Measurements from ENCODE around the gene DOCK1. TPM values are rescaled to one million over a fixed set of nuclear protein-coding genes. Genes with fewer than 3 reads are reported as not detected.

DOCK1 gene
- total RNA-seq, 4 donors from 2014 or later = 4.3 to 6.0 (median 4.8) TPM

DNA sequence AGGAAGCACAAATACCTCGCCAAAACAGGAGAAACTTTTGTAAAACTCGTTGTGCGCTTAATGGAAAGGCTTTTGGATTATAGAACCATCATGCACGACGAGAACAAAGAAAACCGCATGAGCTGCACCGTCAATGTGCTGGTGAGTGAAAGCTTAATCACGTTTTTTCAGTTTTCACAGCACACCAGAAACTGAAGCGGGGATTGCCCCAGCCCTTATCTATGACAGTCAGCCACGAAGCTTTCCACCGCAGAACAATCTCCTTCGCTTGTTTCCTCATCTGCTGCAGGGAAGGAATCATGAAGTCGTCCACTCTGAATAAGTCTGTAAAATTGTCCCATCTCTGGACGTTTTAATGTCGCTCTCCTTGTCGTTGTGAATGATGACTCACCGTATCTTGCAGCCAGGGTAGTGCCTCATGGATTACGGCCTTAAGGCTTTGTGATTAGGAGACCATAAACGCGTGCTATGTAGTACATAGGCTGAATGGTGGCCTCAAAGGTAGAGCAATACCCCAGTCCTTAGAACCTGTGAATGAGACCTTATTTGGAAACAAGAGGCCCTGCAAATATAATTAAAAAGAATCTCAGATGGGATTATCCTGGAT lies 468.9 kb downstream of the DOCK1 start:
- H3K4me1 ChIP-seq = no peaks in the 10 kb centered on the region
- intact Hi-C loops (cut with DNase I; ENCODE audit: low total_unique reads) (no loop called here), in situ Hi-C loops (cut with MboI; ENCODE audit: low sequenced_read_pairs in 4 of 4) (no loop called here)
- DNase-seq (no peak), ATAC-seq (no peak)
- H3K27ac ChIP-seq = no peak overlapping the region
- no peaks in the 10 kb centered on the region for H3K9me3 ChIP-seq
- H3K27me3 ChIP-seq = no peaks in the 10 kb centered on the region
- no peak overlapping the region for H3K4me3 ChIP-seq
- no peak for TF ChIP-seq POLR2A (IDR thresholded peaks at IDR 0.05)
- TF ChIP-seq, protein P1, sequence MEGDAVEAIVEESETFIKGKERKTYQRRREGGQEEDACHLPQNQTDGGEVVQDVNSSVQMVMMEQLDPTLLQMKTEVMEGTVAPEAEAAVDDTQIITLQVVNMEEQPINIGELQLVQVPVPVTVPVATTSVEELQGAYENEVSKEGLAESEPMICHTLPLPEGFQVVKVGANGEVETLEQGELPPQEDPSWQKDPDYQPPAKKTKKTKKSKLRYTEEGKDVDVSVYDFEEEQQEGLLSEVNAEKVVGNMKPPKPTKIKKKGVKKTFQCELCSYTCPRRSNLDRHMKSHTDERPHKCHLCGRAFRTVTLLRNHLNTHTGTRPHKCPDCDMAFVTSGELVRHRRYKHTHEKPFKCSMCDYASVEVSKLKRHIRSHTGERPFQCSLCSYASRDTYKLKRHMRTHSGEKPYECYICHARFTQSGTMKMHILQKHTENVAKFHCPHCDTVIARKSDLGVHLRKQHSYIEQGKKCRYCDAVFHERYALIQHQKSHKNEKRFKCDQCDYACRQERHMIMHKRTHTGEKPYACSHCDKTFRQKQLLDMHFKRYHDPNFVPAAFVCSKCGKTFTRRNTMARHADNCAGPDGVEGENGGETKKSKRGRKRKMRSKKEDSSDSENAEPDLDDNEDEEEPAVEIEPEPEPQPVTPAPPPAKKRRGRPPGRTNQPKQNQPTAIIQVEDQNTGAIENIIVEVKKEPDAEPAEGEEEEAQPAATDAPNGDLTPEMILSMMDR (IDR thresholded peaks at IDR 0.05 in 4 of 5, conservative IDR thresholded peaks at IDR 0.05 in 1 of 5) = no peak
- no peaks in the 10 kb centered on the region for H3K36me3 ChIP-seq

DNA sequence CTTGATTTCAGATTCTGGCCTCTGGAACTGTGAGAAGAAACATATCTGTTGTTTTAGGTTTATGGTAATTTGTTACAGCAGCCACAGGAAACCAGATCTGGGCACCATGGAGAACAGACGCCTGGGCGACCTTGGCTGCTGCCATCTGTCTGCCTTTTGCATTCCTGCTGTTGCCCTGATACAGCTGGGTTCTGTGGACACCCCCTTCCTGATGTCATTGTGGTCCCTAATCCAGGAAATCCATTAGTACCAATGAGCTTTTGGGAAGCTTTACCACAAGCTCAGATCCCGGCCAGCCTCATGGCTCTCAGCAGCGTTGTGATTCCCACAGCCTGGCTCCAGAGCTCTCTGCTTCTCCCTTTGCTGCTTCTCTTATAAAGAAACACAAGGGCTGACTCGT lies 469.7 kb downstream of the DOCK1 start:
- H3K4me3 ChIP-seq = no peak overlapping the region
- no peaks in the 10 kb centered on the region for H3K36me3 ChIP-seq
- no peaks in the 10 kb centered on the region for H3K4me1 ChIP-seq
- intact Hi-C loops (cut with DNase I; ENCODE audit: low total_unique reads) (no loop called here), in situ Hi-C loops (cut with MboI; ENCODE audit: low sequenced_read_pairs in 4 of 4) (no loop called here)
- H3K9me3 ChIP-seq = no peaks in the 10 kb centered on the region
- H3K27ac ChIP-seq = no peak overlapping the region
- TF ChIP-seq, protein P1 (IDR thresholded peaks at IDR 0.05 in 4 of 5, conservative IDR thresholded peaks at IDR 0.05 in 1 of 5) = no peak
- TF ChIP-seq POLR2A (IDR thresholded peaks at IDR 0.05) = no peak
- ATAC-seq = no peak
- H3K27me3 ChIP-seq = no peaks in the 10 kb centered on the region
- no peak for DNase-seq

DNA sequence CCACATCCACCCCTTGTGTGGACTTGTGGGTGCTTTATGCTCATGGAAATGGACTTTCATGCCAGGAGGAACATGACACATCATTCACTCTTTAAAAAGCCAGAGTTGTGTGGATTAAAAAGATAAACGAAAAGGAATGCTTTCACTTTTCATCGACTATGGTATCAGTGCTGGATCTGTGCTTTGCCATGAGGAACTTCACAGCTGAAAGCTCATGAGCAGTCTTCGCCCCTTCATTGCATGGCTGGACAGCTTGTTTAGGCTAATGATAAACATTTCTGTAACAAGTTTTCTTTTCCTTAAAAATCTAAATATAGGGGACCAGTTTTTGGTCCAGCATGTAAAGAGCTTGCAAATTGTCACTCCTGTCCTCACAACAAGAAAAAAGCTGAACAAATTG lies 470.2 kb downstream of the DOCK1 start:
- DNase-seq = no peak
- intact Hi-C loops (cut with DNase I; ENCODE audit: low total_unique reads) = no loop called here
- ATAC-seq = no peak
- H3K27me3 ChIP-seq = no peaks in the 10 kb centered on the region
- H3K4me3 ChIP-seq = no peak overlapping the region
- TF ChIP-seq, protein P1 (IDR thresholded peaks at IDR 0.05 in 4 of 5, conservative IDR thresholded peaks at IDR 0.05 in 1 of 5) = no peak
- no peak for TF ChIP-seq POLR2A (IDR thresholded peaks at IDR 0.05)
- in situ Hi-C loops (cut with MboI; ENCODE audit: low sequenced_read_pairs in 4 of 4) = no loop called here
- H3K9me3 ChIP-seq = no peaks in the 10 kb centered on the region
- H3K36me3 ChIP-seq = no peaks in the 10 kb centered on the region
- no peak overlapping the region for H3K27ac ChIP-seq
- H3K4me1 ChIP-seq = no peaks in the 10 kb centered on the region

DNA sequence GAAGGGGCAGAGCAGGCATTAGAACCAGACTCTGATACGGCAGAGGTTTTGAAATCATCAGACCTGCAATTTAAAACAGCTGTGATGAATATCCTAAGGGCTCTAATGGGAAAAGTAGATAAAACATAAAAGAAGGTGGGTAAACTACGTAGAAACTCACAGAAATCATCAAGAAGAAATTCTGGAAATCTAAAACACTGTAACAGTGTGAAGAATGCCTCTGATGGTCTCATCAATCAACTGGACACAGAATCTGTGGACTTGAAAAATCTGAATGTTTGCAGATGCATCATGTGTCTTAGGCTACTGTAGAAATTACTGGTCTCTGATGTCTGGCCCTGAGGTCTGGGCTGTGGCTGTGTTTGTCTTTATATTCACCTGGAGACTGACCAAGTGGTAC lies 470.8 kb downstream of the DOCK1 start:
- H3K27ac ChIP-seq = no peak overlapping the region
- no peak overlapping the region for H3K4me3 ChIP-seq
- ATAC-seq (no peak), DNase-seq (no peak)
- H3K9me3 ChIP-seq = no peaks in the 10 kb centered on the region
- H3K36me3 ChIP-seq = no peaks in the 10 kb centered on the region
- H3K4me1 ChIP-seq = no peaks in the 10 kb centered on the region
- intact Hi-C loops (cut with DNase I; ENCODE audit: low total_unique reads) (no loop called here), in situ Hi-C loops (cut with MboI; ENCODE audit: low sequenced_read_pairs in 4 of 4) (no loop called here)
- TF ChIP-seq, protein P1 (IDR thresholded peaks at IDR 0.05 in 4 of 5, conservative IDR thresholded peaks at IDR 0.05 in 1 of 5) = no peak
- no peak for TF ChIP-seq POLR2A (IDR thresholded peaks at IDR 0.05)
- no peaks in the 10 kb centered on the region for H3K27me3 ChIP-seq

DNA sequence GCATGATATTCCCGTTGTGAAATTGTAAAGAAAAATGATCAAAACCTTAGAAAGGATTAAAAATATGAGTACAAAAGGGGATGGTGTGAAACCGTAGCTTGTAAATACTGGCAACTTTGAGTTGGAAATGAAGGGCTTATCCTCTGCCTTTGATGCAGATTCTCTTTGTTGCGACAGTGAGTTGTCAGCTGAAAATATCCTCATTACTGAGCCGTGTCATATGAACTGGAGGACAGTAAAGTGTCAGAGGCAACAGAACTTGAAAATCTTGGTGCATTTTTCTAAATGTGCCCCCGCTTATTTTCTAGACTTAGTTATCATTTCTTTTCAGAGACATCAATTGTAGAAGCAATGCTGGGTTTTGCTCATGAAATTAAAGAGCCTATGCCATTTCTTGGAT lies 473.4 kb downstream of the DOCK1 start:
- no peaks in the 10 kb centered on the region for H3K4me1 ChIP-seq
- ATAC-seq (no peak), DNase-seq (no peak)
- intact Hi-C loops (cut with DNase I; ENCODE audit: low total_unique reads) (no loop called here), in situ Hi-C loops (cut with MboI; ENCODE audit: low sequenced_read_pairs in 4 of 4) (no loop called here)
- no peaks in the 10 kb centered on the region for H3K36me3 ChIP-seq
- H3K9me3 ChIP-seq = no peaks in the 10 kb centered on the region
- no peaks in the 10 kb centered on the region for H3K27me3 ChIP-seq
- no peak overlapping the region for H3K4me3 ChIP-seq
- TF ChIP-seq, protein P1 (IDR thresholded peaks at IDR 0.05 in 4 of 5, conservative IDR thresholded peaks at IDR 0.05 in 1 of 5) = no peak
- no peak for TF ChIP-seq POLR2A (IDR thresholded peaks at IDR 0.05)
- H3K27ac ChIP-seq = no peak overlapping the region

All from gastrocnemius medialis (tissue), 4 donors.